HG03159 (cell line): ENCODE measurements around the gene KRT84.

Experiments
- ATAC-seq: cut with Tn5 transposase; IDR thresholded peaks from one replicate; pipeline ENCODE4 v1.9.1; 2021; ENCODE audit warnings: mild to moderate bottlenecking, moderate library complexity; ENCODE audit not compliant: unreplicated experiment

KRT84 gene

DNA sequence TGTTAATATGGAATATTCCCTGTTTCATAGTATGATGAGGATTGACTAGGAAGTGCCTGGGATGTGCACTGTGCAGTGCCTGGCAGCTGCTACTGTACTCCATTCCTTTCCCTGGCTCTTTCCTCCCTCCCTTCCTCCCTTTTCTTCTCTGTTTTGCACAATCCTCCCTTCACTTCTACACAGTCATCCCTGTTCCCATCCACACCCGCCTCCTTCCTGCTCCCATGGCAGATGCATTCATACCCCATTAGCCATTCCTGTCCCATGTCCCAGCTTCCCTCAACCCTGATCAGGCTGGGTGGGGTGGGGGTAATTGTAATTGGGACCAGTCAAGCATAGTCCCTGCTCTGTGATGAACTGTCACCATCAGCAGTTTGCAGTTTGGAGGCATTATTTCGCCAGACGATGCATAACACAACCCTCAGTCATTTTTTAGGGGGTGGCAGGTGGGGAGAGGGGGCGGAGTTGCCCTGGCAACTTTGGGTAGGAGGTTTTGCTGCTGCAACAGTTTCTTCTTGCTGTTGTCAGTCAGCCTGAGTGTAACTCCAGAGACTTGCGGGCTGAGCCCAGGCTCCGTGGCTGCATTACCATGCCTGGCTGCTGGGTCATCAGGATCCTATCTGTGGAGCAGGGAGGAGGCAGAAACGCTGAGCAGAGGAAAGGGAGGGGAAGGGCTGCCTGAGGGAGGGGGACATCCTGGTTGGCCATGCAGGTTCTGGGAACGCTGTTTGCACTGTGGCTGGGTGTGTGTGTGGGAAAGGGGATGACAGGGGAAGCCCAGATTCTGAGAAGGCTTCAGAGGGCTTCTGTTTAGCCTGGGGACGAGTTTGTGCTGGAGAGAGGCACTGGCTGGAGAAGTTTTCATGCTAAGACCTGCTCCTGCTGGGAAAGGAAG is 4.1 kb upstream of the KRT84 start:
- no peak for ATAC-seq

DNA sequence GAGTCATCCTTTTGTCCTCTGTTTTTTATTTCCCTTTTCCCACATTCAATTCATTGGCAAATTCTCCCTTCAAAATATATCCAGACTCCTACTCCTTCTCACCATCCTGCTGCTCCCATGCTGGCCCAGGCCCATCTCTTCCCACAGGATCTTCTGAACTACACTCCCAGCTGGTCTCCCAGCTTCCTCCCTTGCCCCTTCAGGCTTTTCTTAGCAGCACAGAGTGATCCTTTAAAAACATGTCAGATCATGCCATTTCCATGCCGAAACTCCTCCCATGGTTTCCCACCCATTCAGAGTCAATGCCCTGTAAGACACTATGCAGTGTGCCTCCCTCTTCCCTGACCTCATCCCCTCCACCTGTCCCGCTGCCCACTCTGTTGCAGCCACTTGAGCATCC is 2.4 kb upstream of the KRT84 start:
- ATAC-seq: no peak

DNA sequence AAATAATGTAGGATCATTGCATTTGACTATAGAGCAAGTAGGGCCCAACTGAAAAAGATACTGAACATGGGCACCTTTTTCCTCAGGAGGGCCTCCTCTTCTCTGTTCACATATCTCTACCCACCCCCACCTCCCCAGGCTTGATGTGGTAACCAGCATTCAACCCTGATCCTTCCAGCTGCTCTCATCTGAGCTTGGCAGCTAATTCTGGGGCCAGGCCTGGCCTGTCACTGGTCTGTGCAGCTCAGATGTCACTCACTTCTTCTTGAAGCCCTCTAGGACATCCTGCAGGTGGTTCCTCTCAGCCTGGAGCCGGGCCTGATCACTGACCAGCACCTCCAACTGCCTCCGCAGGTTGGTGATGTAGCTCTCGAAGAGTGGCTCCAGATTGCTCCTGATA is 2.1 kb downstream of the KRT84 start:
- no peak for ATAC-seq

DNA sequence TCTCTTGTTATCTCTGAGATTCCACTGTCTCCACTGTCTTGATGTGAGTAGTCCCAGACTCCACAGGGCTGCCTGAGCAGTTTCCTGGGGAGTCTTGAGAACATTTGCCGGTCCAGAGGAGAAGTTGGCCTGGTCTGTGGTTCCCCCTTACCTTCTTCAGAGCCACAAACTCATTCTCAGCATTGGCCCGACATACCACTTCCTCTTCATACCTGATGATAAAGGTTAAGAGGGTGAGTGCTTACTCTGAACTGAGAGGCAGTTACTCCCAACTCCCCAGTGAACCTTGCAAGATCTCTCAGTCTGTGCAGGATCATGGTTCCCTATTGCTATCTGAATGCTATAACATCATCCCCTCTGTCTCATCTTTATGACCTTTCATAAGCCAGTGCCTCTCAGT is 2.6 kb downstream of the KRT84 start:
- ATAC-seq: no peak

DNA sequence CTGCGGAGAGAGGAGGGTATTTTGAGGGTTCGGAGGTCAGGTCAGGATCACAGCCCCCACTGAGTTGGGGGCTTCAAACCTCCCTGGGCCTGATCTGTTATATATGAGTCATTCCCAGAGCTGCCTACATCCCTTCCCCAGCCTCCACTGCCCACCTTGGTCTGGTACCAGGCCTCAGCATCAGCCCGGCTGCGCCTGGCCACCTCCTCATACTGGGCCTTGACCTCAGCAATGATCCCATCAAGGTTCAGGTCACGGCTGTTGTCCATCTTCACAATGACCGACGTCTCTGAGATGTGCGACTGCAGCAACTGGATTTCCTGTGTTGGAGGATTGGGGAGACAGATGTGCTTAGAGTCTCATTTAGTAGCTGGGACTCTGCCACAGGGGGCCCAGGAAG is 4.2 kb downstream of the KRT84 start:
- no peak for ATAC-seq

DNA sequence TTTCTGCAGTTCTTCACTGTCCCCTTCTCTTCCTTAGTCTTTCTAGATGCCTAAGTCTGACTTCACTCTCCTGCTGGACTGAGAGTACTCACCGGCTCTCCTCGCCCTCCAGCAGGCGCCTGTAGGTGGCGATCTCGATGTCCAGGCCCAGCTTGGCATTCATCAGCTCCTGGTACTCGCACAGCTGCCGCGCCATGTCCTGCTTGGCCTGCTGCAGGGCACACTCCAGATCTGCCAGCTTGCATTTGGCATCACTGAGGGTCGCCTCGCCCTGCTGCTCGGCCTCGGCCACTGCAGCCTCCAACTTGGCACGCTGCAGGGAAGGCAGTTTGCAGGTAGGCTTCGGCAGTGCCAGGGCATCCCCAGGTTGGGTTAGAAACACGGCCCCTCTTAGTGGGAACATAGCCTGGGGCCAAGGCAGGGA is 5.2 kb downstream of the KRT84 start:
- no peak for ATAC-seq

DNA sequence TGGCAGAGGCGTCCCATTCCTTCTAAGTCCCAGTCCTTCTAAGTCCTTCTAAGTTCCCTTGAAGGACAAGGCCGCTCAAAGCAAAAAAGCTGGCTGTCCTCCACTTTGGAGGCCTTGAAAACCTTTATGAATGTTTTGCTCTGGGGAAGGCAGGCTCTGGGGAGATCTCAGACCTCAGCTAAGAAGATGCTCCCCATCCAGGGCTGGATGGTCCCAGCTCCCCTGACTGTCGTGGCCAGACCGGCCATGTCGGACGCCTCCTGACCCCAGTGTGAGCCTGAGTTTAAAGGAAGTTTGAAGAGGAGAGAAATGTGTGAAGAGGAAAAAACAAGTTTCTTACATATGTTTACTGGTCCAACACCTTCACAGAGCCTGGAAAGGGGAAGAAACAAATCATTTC is 5.9 kb downstream of the KRT84 start:
- no peak for ATAC-seq

DNA sequence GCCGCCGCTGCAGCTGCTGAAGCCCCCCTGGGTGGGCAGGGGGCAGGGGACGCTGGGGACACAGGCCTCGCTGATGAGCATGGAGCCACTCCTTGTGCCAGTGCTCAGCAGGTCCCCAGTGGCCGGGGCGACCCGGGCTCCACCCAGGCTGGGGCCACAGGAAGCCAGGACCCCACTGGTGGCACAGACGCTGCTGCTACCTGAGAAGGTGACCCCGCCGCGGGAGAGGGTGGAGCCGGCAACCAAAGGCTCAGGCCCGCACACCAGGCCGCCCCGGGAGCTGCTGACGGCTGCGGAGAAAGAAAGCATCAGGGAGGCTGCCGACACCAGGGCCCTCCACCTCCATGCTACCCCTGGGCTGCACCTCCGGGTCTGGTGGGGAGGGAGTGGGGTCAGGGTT is 7.4 kb downstream of the KRT84 start:
- ATAC-seq: no peak

DNA sequence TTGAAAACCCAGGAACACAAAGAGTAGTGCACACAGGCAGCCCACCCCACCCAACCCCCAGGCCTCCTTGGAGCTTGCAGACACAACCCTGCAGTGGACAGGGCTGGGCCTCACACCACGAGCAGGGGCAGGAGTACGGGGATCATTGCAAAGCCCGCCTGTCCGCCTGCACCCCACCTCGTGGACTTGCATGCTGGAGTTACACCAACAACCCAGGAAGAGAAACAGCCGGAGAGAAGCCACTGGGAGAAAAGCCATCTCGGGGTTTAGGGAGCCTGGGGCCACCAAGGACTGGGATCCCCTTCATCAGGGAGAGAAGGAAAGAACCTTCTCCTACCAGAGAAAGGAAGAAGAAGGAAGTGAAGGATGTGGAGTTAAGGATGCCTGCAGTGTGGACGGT is 8.2 kb downstream of the KRT84 start:
- ATAC-seq: no peak

DNA sequence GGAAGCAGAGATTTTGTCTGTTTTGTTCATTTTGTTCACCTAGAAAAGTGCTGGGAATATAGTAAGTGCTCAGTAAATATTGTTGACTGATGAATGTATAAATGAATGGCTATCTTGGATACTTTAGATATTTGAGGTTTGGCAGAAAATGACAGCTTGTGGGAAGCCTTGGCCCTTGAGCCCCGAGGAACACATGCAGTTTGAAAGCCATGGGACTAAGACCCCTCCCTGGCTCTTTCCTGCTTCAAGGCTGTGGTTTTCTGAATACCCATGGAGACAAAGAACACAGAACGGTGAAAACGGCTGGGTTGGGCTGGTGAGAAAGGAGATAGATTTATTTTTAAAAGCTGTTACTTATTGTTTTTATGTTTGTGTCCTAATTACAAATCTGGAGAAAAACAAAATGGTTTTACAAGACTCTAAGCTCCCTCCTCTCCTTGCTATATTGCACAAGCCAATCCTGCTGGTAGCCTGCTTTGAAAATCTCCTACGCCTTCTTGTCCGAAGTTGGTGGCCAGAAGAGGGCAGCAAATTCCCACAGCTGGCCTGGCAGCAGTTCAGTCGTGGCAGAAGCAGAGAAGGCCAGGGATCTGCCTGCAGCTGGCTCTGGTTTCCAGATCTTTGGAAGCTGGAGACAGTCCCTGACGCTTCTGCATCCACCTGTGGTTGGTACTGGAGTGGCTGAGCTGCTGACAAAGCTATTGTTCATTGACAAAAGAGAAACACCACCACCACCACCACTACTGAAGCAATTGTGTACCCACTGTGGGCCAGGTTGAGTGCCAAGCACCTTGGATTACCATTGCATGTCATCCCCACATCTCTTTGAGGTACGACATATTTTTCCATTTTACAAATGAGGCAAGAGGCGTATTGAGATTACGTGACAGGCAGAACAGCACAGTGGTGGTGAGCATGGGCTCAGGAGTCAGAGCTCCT is 13.0 kb downstream of the KRT84 start:
- no peak for ATAC-seq

DNA sequence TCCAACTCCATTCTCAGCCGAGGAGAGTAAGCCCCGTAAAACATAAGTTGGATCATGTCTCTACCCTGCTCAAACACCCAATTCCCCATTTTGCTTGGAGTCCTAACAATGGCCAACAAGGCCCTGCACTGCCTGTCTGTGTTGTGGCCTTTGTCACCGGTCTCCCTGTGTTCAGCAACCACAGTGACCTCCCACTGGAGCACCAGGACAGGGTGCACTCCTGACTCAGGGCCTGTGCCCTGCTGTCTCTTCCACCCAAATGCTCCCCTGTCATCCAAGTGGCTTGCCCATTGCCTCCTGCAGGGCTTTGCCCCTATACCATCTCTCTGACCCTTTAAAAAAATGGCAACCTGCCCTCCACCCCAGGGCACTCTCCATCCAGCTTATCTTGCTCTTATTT is 13.7 kb downstream of the KRT84 start:
- ATAC-seq: no peak

DNA sequence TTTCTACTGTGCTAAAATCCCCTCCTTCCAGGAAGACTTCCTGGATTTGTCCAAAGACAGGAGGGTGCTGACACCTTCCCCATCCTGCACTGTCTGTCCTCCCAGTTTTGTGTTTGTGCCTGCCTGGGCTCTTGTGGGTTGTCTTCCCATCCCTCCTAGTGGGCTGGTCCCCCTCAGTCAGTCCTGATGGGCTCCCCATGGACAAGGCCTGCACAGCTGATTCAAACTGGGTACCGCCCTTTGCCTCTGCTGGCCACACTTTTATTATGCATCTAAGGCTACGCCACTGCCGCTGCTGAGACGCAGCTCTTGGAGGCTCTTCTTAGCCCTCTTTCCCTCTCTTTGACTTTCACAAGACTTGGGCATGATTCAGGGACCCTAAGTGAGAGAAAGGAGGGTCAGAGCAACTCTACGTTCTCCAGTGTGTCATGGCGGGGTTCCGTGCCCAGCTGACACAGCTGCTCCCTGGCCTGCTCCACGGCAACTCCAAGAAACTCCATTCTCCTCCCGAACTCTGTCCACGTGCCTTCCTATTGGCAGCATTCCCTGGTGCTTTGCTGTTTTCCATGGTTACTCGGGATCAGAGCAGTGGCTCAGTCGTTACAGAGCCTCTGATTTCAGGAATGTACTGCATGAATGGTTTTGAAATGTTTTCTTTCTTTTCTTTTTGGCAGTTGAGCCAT is 14.4 kb downstream of the KRT84 start:
- no peak for ATAC-seq

DNA sequence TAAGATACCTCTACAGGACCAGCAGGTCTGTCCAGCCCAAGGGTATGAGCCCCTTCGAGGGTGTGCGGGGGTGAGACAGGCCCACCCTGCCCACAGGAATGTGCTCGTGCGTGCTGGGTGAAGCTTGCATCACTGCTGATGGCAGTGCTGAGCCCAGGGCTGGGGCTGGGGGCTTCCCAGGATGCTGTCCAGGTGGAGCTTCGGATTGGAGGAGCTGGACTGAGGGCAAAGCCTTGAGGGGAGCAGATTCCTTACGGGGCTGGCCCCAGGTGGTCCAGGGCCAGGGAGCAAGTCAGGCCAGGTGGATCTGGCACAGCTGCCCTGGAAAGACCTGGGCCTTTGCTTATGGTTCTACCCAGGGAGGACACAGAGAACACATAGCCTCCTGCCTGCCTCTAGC is 15.6 kb downstream of the KRT84 start:
- ATAC-seq: no peak

DNA sequence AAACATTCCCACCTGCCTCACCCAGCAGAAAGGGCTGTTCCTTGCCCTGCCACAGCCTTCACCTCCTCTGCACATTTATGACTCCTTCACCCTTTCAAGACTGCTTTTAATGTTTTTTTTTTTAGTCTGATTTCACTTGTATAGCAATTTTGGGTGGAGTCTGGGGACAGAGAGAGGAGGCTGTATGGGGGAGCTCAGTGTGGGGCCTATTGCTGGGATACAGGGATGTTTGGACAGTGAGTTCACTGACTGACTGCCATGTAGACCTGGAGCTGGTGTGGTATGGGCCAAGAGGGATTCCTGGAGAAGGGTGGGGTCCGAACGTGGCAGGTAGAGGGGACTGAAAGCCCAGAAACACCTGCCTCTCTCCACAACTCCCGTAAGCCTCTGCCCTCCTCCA is 16.2 kb downstream of the KRT84 start:
- no peak for ATAC-seq

DNA sequence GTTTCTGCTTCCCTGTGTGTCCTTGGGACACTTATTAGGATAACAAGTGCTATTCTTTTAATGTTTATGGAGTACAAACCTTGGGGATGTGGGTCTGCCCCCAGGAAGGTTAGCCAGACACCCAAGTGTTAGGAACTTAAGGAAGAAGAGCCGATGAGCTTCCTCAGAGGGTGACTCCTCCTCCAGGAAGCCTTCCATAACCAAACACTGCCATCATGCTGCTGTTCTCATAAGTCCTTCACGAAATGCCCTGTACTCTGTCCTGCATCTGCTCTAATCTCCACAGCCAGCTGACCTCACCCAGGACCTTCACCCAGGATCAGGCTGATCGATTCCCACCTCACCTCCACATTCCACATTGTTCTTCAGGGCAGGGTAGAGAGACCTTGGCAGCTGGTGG is 16.9 kb downstream of the KRT84 start:
- no peak for ATAC-seq

DNA sequence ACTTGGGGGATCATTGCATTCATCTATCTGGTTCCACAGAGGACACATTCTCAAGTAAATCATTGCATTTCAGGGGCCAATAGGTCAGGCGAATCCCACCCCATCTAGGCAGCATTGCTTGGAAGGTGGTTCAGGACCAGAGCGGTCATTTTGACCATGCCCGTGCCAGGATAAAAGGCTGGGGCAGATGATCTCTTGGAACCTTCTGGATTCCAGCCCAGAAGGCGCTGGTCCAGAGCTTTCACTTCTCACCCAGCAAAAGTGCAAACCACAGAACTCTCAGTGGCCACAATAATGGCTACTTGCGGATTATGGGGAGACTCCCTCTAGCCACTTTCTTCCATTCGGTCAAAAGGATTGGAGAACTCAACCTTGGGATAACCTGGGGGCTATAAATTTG is 17.6 kb downstream of the KRT84 start:
- ATAC-seq: no peak

DNA sequence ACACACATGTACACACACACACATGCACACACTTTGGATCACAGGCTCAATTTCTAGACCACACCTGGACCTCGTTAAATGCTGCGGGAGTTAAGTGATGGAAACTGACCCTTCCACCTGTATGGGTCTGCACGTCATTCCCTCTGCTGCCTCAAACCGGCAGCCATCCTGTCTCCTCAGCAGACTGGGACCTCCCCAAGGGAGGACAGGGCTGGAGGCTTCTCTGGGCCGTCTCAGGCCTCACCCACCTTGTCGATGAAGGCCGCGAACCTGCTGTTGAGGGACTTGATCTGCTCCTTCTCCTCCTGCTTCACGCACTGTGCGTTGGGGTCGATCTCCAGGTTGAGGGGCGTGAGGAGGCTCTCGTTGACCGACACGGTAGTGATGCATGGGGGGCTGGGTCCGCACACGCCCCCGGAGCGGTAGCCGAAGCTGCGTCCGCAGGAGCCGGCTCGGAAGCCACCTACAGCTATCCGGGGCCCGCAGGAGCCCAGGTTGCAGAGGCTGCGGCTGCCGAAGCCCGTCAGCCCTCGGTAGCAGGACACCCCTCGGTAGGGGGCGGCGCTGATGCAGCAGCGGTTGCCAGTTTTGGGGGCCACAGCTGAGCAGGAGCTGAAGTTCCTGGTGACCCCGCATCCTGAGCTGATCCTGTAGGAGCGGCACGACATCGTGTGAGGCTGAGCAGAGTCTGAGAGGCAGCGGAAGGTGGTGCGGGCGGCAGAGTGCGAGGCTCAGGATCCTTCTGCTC is 18.5 kb downstream of the KRT84 start, which contains the start of gene KRT85:
TSS of gene KRT85 (minus strand) at position 744 of the 748 bp plus-strand sequence. CDS start at position 668, 76 bp downstream.
- no peak for ATAC-seq

DNA sequence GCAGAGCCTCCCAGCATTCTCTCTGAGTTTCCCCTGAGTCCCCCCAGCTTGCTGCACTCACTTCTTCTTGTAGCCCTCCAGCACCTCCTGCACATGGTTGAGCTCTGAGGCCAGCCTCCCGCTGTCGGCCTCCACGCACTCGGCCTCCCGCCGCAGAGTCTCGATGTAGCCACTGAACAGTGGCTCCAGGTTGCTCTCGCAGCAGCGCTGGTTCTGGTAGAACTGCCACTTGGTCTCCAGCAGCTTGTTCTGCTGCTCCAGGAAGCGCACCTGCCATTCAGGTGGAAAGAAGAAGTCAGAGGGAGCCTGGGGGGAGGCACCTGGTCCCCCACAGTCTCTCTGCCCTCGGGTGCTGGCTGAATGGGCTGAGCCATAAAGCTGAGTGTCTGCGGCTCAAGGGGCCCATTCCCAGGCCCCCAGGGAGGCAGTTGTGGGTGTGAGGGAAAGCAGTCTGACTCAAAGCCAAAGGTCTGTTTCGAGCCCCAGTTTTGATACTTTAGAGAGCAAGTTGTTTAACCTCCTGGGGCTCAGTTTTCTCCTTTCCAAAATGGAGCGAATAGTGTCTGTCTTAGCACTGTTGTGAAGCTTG is 20.5 kb downstream of the KRT84 start:
- no peak for ATAC-seq

DNA sequence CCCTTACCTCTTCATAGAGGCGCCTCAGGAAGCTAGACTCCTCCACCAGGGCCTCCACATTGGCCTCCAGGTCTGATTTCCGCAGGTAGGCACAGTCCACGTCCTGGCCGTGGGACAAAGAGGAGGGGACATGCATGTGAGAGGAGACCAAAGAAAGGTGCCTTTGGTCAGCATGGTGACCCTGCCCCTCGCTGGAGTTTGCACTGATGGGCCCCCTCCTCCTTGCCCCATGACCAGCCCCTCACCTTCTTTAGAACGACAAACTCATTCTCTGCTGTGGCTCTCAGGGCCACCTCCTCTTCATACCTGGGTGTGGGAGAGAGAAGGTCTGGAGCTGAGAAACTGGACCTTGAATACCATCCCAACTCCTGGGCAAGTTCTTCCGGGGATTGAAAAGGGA is 21.4 kb downstream of the KRT84 start:
- no peak for ATAC-seq

DNA sequence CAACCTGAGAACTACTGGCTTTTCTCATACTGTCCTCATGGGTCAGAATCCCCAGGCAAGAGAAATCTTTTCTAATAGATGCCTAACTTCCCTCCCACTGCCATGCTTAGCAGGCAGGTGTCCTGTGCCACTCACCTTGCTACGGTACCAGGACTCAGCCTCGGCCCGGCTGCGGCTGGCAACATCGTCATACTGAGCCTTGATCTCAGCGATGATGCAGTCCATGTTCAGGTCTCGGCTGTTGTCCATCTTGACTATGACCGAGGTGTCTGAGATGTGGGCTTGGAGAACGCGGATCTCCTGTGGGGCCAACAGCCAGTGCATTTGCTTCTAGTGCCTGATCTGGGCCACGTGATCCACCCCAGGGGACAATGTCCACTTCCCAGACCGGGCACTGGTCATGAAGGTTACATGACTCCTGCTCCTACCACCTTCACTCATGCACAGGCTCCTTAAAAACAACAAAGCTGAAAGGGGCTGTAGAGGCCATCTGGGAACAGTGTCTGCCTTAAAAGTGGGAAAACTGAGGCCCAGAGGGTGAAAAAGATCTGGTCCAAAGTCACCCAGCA is 22.3 kb downstream of the KRT84 start:
- ATAC-seq: no peak
